ENCODE data around the gene ADD2.

DNA sequence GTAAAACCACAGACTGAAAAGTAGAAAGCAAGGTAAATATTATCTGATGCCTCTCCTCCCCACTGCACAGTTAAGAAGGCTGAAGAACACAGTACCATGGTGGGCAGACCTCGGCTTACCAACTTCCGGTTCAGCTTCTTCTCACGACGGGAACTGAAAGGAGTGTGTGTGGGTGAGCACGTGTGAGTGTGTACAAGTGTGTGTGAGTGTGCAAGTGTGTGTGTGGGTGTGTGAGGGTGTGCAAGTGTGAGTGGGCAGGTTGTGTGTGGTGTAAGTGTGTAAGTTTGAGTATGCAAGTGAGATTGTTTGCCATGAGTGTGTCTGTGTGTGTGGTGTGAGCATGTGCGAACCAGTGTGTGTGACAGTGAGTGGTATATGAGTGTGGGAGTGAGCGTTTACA lies 103.5 kb downstream of the ADD2 start:
- TF ChIP-seq, protein P1, sequence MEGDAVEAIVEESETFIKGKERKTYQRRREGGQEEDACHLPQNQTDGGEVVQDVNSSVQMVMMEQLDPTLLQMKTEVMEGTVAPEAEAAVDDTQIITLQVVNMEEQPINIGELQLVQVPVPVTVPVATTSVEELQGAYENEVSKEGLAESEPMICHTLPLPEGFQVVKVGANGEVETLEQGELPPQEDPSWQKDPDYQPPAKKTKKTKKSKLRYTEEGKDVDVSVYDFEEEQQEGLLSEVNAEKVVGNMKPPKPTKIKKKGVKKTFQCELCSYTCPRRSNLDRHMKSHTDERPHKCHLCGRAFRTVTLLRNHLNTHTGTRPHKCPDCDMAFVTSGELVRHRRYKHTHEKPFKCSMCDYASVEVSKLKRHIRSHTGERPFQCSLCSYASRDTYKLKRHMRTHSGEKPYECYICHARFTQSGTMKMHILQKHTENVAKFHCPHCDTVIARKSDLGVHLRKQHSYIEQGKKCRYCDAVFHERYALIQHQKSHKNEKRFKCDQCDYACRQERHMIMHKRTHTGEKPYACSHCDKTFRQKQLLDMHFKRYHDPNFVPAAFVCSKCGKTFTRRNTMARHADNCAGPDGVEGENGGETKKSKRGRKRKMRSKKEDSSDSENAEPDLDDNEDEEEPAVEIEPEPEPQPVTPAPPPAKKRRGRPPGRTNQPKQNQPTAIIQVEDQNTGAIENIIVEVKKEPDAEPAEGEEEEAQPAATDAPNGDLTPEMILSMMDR (IDR thresholded peaks at IDR 0.05; ENCODE audit: low read depth, low read length, missing input control): no peak
- TF ChIP-seq TAF1 (conservative IDR thresholded peaks at IDR 0.05): no peak
- no peak for TF ChIP-seq GABPA (IDR thresholded peaks at IDR 0.05 in 1 of 2, conservative IDR thresholded peaks at IDR 0.05 in 1 of 2)
- TF ChIP-seq SP1 (IDR thresholded peaks at IDR 0.05): no peak
- TF ChIP-seq FOXA2 (IDR thresholded peaks at IDR 0.05): no peak
- TF ChIP-seq, protein P2, sequence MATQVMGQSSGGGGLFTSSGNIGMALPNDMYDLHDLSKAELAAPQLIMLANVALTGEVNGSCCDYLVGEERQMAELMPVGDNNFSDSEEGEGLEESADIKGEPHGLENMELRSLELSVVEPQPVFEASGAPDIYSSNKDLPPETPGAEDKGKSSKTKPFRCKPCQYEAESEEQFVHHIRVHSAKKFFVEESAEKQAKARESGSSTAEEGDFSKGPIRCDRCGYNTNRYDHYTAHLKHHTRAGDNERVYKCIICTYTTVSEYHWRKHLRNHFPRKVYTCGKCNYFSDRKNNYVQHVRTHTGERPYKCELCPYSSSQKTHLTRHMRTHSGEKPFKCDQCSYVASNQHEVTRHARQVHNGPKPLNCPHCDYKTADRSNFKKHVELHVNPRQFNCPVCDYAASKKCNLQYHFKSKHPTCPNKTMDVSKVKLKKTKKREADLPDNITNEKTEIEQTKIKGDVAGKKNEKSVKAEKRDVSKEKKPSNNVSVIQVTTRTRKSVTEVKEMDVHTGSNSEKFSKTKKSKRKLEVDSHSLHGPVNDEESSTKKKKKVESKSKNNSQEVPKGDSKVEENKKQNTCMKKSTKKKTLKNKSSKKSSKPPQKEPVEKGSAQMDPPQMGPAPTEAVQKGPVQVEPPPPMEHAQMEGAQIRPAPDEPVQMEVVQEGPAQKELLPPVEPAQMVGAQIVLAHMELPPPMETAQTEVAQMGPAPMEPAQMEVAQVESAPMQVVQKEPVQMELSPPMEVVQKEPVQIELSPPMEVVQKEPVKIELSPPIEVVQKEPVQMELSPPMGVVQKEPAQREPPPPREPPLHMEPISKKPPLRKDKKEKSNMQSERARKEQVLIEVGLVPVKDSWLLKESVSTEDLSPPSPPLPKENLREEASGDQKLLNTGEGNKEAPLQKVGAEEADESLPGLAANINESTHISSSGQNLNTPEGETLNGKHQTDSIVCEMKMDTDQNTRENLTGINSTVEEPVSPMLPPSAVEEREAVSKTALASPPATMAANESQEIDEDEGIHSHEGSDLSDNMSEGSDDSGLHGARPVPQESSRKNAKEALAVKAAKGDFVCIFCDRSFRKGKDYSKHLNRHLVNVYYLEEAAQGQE (IDR thresholded peaks at IDR 0.05): no peak
- no peak for TF ChIP-seq NR2F2 (IDR thresholded peaks at IDR 0.05)
- TF ChIP-seq, protein P3, sequence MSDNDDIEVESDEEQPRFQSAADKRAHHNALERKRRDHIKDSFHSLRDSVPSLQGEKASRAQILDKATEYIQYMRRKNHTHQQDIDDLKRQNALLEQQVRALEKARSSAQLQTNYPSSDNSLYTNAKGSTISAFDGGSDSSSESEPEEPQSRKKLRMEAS (IDR thresholded peaks at IDR 0.05): no peak
- TF ChIP-seq RAD21 (IDR thresholded peaks at IDR 0.05): no peak
- TF ChIP-seq, protein P4, sequence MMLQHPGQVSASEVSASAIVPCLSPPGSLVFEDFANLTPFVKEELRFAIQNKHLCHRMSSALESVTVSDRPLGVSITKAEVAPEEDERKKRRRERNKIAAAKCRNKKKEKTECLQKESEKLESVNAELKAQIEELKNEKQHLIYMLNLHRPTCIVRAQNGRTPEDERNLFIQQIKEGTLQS (IDR thresholded peaks at IDR 0.05): no peak
- TF ChIP-seq FOXA1 (IDR thresholded peaks at IDR 0.05): no peak
- no peak for TF ChIP-seq JUND (IDR thresholded peaks at IDR 0.05)

All from liver (tissue), 3 donors.